ENCODE results near the gene PLEKHB2.

The PLEKHB2 gene

DNA sequence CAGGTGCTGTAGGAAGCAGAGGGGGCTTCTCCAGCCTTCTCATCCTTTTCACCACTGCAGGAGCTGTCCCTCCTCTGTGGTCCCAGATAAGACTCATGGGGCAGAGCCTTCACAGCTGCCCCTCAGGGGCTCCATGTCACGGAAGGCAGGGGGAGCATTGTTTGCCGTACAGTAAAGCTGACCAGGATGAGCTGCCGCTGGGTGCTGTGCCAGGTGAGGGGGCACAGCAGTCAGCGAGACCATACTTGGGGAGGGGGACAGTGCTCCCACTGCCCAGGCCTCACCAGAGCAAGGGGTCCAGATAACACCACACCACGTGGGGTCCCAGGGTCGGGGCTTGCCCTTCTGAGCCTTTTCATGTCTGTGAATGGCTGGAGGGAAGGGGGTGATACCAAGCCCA is 46.3 kb downstream of the PLEKHB2 start:
- H3K27me3 ChIP-seq (replicated peaks in 2 of 5; ENCODE audit: control insufficient read depth in 4 of 5, insufficient read depth in 5 of 5, low read length in 4 of 5) = no peaks in the 10 kb centered on the region
- H3K36me3 ChIP-seq (ENCODE audit: control insufficient read depth in 4 of 4, insufficient read depth in 4 of 4, low read length in 3 of 4) = peaks cover 7 to 43% (median 29%) of the 10 kb centered on the region in 4 experiments
- 94% methylated on average over 2 of the region's 6 CpGs for WGBS (ENCODE audit: insufficient coverage)
- DNase-seq = no peak
- ChIA-PET POLR2A (no interaction called here), CTCF (interaction anchor here (0.8 kb wide), 1 partner anchor 59 kb away, joined by 3 read pairs; no protein-coding TSS in a partner anchor)
- H3K4me1 ChIP-seq (ENCODE audit: control extremely low read depth in 1 of 4, control insufficient read depth in 4 of 4, insufficient read depth in 4 of 4, low read length in 3 of 4) = no peaks in the 10 kb centered on the region
- no peak overlapping the region for H3K4me3 ChIP-seq (ENCODE audit: control insufficient read depth in 1 of 7, extremely low read depth in 1 of 7, insufficient read depth in 4 of 7, low read depth in 2 of 7, low read length in 6 of 7)
- H3K9me3 ChIP-seq (ENCODE audit: control extremely low read depth in 1 of 5, control insufficient read depth in 4 of 5, insufficient read depth in 2 of 5, low read depth in 1 of 5, low read length in 4 of 5) = no peaks in the 10 kb centered on the region
- H3K27ac ChIP-seq (ENCODE audit: insufficient read depth in 1 of 2, low read depth in 1 of 2, low read length in 2 of 2, poor library complexity in 1 of 2, severe bottlenecking in 2 of 2) = no peak overlapping the region

DNA sequence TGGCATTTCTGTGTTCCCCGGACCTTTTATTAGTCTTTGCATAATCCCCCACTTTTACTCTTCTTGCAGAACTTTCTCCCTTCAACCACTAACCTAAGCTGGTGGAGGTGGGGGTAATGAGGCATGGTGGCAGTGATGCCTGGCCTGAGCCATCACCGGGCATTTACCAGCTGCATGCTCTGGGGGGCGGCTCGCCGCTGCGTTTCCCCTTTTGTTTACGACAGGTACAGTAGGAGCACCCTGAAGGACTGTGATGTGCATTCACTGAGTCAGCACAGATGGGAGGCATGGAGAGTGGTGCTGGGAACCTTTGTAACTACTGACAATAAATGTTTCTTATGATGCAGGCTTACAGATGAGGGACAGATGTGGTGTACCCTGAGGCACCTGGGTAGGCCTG is 46.9 kb downstream of the PLEKHB2 start:
- no peak overlapping the region for H3K27ac ChIP-seq (ENCODE audit: insufficient read depth in 1 of 2, low read depth in 1 of 2, low read length in 2 of 2, poor library complexity in 1 of 2, severe bottlenecking in 2 of 2)
- POLR2A ChIA-PET = no interaction called here
- DNase-seq = no peak
- WGBS (ENCODE audit: insufficient coverage) = 60% methylated on average over 5 of the region's 7 CpGs
- H3K27me3 ChIP-seq (replicated peaks in 2 of 5; ENCODE audit: control insufficient read depth in 4 of 5, insufficient read depth in 5 of 5, low read length in 4 of 5) = no peaks in the 10 kb centered on the region
- no peaks in the 10 kb centered on the region for H3K4me1 ChIP-seq (ENCODE audit: control extremely low read depth in 1 of 4, control insufficient read depth in 4 of 4, insufficient read depth in 4 of 4, low read length in 3 of 4)
- H3K36me3 ChIP-seq (ENCODE audit: control insufficient read depth in 4 of 4, insufficient read depth in 4 of 4, low read length in 3 of 4) = peaks cover 7 to 37% (median 25%) of the 10 kb centered on the region in 4 experiments
- H3K4me3 ChIP-seq (ENCODE audit: control insufficient read depth in 1 of 7, extremely low read depth in 1 of 7, insufficient read depth in 4 of 7, low read depth in 2 of 7, low read length in 6 of 7) = no peak overlapping the region
- CTCF ChIA-PET = interaction anchor here (0.8 to 1.7 kb wide), 2 partner anchors 60 to 530 kb away, joined by 3 read pairs; no protein-coding TSS in a partner anchor
- no peaks in the 10 kb centered on the region for H3K9me3 ChIP-seq (ENCODE audit: control extremely low read depth in 1 of 5, control insufficient read depth in 4 of 5, insufficient read depth in 2 of 5, low read depth in 1 of 5, low read length in 4 of 5)

DNA sequence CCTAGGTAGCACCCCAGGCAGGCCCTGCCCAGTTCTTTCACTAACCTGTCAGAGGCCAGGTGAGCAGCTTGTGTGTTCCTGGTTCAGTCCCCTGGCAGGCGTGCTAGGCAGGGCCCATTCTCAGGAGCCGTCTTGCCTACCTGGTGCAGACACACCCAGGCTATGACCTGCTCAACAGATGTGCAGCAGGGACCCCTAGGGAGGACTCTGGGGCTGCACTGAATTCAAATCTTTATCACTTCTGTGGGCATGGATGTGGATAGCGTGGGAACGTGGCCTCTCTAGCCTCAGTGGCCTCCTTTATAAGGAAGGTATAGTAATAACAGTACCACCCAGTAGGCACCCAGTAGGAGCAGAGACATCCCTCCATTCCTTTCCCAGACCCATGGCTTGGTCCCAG is 48.4 kb downstream of the PLEKHB2 start:
- POLR2A ChIA-PET = no interaction called here
- DNase-seq = no peak

DNA sequence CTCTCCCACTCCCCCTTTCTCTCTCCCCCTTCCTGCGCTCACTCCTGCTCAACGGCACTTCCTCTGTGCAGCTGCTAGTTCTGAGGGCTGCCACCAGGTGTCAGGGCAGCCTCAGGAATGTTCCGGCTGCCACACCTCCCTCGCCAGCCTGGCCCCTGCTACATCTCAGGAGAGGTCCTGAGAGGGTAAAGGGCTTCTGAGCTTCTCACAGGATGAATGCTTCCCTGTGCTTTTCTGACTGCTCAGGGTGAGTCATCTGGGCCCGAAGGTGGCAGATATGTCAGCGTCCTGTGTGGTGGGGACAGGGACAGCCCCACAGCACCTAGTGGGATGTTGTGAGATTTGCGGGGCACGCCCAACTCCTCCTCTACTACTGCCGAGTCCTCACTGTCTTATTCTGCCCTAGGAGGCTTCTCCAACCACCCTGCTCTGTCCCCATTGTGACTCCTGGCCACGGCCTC is 49.0 kb downstream of the PLEKHB2 start:
- no peaks in the 10 kb centered on the region for H3K4me1 ChIP-seq (ENCODE audit: control extremely low read depth in 1 of 4, control insufficient read depth in 4 of 4, insufficient read depth in 4 of 4, low read length in 3 of 4)
- no peak overlapping the region for H3K4me3 ChIP-seq (ENCODE audit: control insufficient read depth in 1 of 7, extremely low read depth in 1 of 7, insufficient read depth in 4 of 7, low read depth in 2 of 7, low read length in 6 of 7)
- 24% methylated on average over 5 of the region's 10 CpGs for WGBS (ENCODE audit: insufficient coverage)
- CTCF ChIA-PET = interaction anchor here (0.7 to 4.6 kb wide), 7 partner anchors 97 to 528 kb away, joined by 3 to 25 read pairs (median 4); partner anchors contain the start of gene MZT2A
- POLR2A ChIA-PET = no interaction called here
- H3K9me3 ChIP-seq (ENCODE audit: control extremely low read depth in 1 of 5, control insufficient read depth in 4 of 5, insufficient read depth in 2 of 5, low read depth in 1 of 5, low read length in 4 of 5) = no peaks in the 10 kb centered on the region
- no peaks in the 10 kb centered on the region for H3K27me3 ChIP-seq (replicated peaks in 2 of 5; ENCODE audit: control insufficient read depth in 4 of 5, insufficient read depth in 5 of 5, low read length in 4 of 5)
- peaks cover 3 to 19% (median 14%) of the 10 kb centered on the region in 4 experiments for H3K36me3 ChIP-seq (ENCODE audit: control insufficient read depth in 4 of 4, insufficient read depth in 4 of 4, low read length in 3 of 4)
- peak; percentile 52 to 76 (median 74) for DNase-seq
- no peak overlapping the region for H3K27ac ChIP-seq (ENCODE audit: insufficient read depth in 1 of 2, low read depth in 1 of 2, low read length in 2 of 2, poor library complexity in 1 of 2, severe bottlenecking in 2 of 2)

More for the DNA sequence above, 48.4 kb downstream of the PLEKHB2 start:
- Histone ChIP-seq H3K27me3 (replicated peaks in 2 of 5; ENCODE audit: control insufficient read depth in 4 of 5, insufficient read depth in 5 of 5, low read length in 4 of 5) (no peaks in the 10 kb centered on the region), H3K36me3 (ENCODE audit: control insufficient read depth in 4 of 4, insufficient read depth in 4 of 4, low read length in 3 of 4) (peaks cover 4 to 24% (median 18%) of the 10 kb centered on the region in 4 experiments), H3K4me1 (ENCODE audit: control extremely low read depth in 1 of 4, control insufficient read depth in 4 of 4, insufficient read depth in 4 of 4, low read length in 3 of 4) (no peaks in the 10 kb centered on the region), H3K27ac (ENCODE audit: insufficient read depth in 1 of 2, low read depth in 1 of 2, low read length in 2 of 2, poor library complexity in 1 of 2, severe bottlenecking in 2 of 2) (no peak overlapping the region), H3K4me3 (ENCODE audit: control insufficient read depth in 1 of 7, extremely low read depth in 1 of 7, insufficient read depth in 4 of 7, low read depth in 2 of 7, low read length in 6 of 7) (no peak overlapping the region), H3K9me3 (ENCODE audit: control extremely low read depth in 1 of 5, control insufficient read depth in 4 of 5, insufficient read depth in 2 of 5, low read depth in 1 of 5, low read length in 4 of 5) (no peaks in the 10 kb centered on the region)
- CTCF ChIA-PET = interaction anchor here (1.0 to 4.6 kb wide), 6 partner anchors 96 to 528 kb away, joined by 3 to 25 read pairs (median 4); partner anchors contain the start of gene MZT2A
- 69% methylated on average over 2 of the region's 4 CpGs for WGBS (ENCODE audit: insufficient coverage)

DNA sequence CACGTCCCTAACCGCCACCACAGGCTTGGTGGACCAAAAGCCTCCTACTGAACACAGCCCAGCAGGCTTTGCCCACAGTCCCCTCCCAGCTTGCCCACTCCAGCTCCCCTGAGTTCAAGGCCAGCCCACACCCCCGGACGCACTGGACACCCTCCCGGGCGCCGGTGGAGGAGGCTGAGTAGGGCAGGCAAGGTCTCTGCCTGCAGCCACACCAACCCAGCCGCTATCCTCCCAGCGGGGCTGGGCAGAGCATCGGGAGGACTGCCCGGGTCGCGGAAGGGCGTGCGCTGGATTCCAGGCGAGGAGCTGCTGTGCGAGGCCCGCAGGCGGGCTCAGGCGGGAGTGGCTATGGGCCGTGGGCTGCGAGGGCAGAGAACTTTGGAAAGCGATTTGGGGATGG is 49.5 kb downstream of the PLEKHB2 start:
- Histone ChIP-seq H3K4me1 (ENCODE audit: control extremely low read depth in 1 of 4, control insufficient read depth in 4 of 4, insufficient read depth in 4 of 4, low read length in 3 of 4) (no peaks in the 10 kb centered on the region), H3K4me3 (ENCODE audit: control insufficient read depth in 1 of 7, extremely low read depth in 1 of 7, insufficient read depth in 4 of 7, low read depth in 2 of 7, low read length in 6 of 7) (no peak overlapping the region), H3K27me3 (replicated peaks in 2 of 5; ENCODE audit: control insufficient read depth in 4 of 5, insufficient read depth in 5 of 5, low read length in 4 of 5) (no peaks in the 10 kb centered on the region), H3K36me3 (ENCODE audit: control insufficient read depth in 4 of 4, insufficient read depth in 4 of 4, low read length in 3 of 4) (peaks cover 0 to 14% (median 9%) of the 10 kb centered on the region in 4 experiments), H3K9me3 (ENCODE audit: control extremely low read depth in 1 of 5, control insufficient read depth in 4 of 5, insufficient read depth in 2 of 5, low read depth in 1 of 5, low read length in 4 of 5) (no peaks in the 10 kb centered on the region), H3K27ac (ENCODE audit: insufficient read depth in 1 of 2, low read depth in 1 of 2, low read length in 2 of 2, poor library complexity in 1 of 2, severe bottlenecking in 2 of 2) (no peak overlapping the region)
- ChIA-PET POLR2A (no interaction called here), CTCF (interaction anchor here (0.9 to 4.6 kb wide), 2 partner anchors 11 to 518 kb away, joined by 3 to 25 read pairs; no protein-coding TSS in a partner anchor)
- WGBS (ENCODE audit: insufficient coverage) = 96% methylated on average over 13 of the region's 23 CpGs
- no peak for DNase-seq

DNA sequence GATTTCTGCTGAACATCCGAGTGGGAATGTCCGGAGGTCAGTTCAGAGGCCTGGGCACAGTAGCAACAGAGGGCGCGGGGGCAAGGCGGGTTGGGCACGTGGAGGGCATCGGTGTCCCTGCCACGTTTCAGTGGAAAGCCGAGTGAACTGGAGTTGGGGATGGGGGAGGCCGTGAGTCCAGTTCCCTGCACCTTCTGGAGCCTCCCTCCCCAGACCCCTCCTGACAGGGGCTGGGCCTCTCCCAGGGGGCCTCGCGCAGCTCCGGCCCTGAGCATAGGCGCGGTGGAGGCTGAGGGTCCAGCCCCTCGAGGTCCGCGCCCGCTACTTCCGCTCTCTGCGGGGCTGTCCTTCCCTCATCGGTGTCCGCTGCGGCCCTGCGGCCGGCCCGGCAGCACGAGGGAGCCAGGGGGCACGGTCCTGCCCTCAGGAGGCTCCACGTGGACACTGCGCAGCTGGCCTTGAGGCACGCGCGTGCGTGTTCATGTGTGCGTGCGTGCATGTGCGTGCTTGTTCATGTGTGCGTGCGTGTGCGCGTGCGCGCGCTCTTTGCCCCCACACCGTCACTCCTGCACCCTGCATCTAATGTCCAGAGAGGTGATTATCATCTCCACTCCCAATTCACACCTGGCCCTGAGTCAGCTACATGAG is 50.2 kb downstream of the PLEKHB2 start:
- WGBS (ENCODE audit: insufficient coverage) = 96% methylated on average over 34 of the region's 46 CpGs
- no peak for DNase-seq
- Histone ChIP-seq H3K36me3 (ENCODE audit: control insufficient read depth in 4 of 4, insufficient read depth in 4 of 4, low read length in 3 of 4) (peaks cover 0 to 10% (median 5%) of the 10 kb centered on the region in 4 experiments), H3K9me3 (ENCODE audit: control extremely low read depth in 1 of 5, control insufficient read depth in 4 of 5, insufficient read depth in 2 of 5, low read depth in 1 of 5, low read length in 4 of 5) (no peaks in the 10 kb centered on the region), H3K4me1 (ENCODE audit: control extremely low read depth in 1 of 4, control insufficient read depth in 4 of 4, insufficient read depth in 4 of 4, low read length in 3 of 4) (no peaks in the 10 kb centered on the region), H3K27me3 (replicated peaks in 2 of 5; ENCODE audit: control insufficient read depth in 4 of 5, insufficient read depth in 5 of 5, low read length in 4 of 5) (no peaks in the 10 kb centered on the region), H3K4me3 (ENCODE audit: control insufficient read depth in 1 of 7, extremely low read depth in 1 of 7, insufficient read depth in 4 of 7, low read depth in 2 of 7, low read length in 6 of 7) (no peak overlapping the region), H3K27ac (ENCODE audit: insufficient read depth in 1 of 2, low read depth in 1 of 2, low read length in 2 of 2, poor library complexity in 1 of 2, severe bottlenecking in 2 of 2) (no peak overlapping the region)
- POLR2A ChIA-PET = no interaction called here
- CTCF ChIA-PET = interaction anchor here (0.9 to 4.6 kb wide), 2 partner anchors 10 to 517 kb away, joined by 3 to 25 read pairs; no protein-coding TSS in a partner anchor

DNA sequence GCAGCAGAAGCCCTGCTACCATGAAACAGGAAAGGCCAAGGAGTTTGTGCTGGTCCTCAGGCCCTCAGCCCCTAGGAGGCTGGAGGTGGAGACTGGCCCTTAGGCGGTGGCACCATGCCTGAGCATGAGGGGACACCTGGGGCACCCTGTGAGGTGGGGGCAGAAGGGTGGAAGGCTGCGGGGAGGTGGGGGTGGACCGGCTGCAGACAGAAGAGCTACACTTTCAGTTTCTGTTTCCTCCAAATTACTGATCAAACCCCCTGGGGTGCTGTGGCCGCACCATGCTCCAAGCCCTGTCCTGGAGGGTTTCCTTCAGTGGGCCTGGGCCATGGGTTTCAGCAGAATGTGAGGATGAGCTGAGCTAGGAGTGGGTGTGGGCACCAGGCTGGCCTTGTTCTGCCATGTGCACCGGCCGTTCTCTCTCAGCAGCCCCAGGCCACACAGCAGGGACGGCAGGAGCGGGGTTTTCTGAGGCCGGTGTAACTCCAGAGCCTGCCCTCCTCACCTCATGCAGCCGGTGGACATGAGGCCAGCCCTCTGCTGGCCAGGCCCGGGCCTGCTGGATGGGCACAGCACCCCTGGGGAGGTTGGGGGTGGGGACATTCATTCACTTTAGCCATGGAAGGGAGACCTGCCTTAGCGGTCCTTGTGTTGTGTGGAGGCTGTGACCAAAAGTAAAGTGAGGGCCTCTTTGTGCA is 51.5 kb downstream of the PLEKHB2 start:
- DNase-seq = peak in 1 of 3 donors; percentile 39
- 94% methylated on average over 10 of the region's 12 CpGs for WGBS (ENCODE audit: insufficient coverage)
- CTCF ChIA-PET = interaction anchor here (4.6 kb wide), 1 partner anchor 516 kb away, joined by 25 read pairs; no protein-coding TSS in a partner anchor

More for the DNA sequence above, 51.5 kb downstream of the PLEKHB2 start:
- H3K27me3 ChIP-seq (replicated peaks in 2 of 5; ENCODE audit: control insufficient read depth in 4 of 5, insufficient read depth in 5 of 5, low read length in 4 of 5) = no peaks in the 10 kb centered on the region
- H3K36me3 ChIP-seq (ENCODE audit: control insufficient read depth in 4 of 4, insufficient read depth in 4 of 4, low read length in 3 of 4) = no peaks in the 10 kb centered on the region
- peak overlapping the region in 1 of 7 experiments; percentile 19 for H3K4me3 ChIP-seq (ENCODE audit: control insufficient read depth in 1 of 7, extremely low read depth in 1 of 7, insufficient read depth in 4 of 7, low read depth in 2 of 7, low read length in 6 of 7)
- no peak overlapping the region for H3K27ac ChIP-seq (ENCODE audit: insufficient read depth in 1 of 2, low read depth in 1 of 2, low read length in 2 of 2, poor library complexity in 1 of 2, severe bottlenecking in 2 of 2)
- POLR2A ChIA-PET = no interaction called here
- H3K9me3 ChIP-seq (ENCODE audit: control extremely low read depth in 1 of 5, control insufficient read depth in 4 of 5, insufficient read depth in 2 of 5, low read depth in 1 of 5, low read length in 4 of 5) = no peaks in the 10 kb centered on the region
- no peaks in the 10 kb centered on the region for H3K4me1 ChIP-seq (ENCODE audit: control extremely low read depth in 1 of 4, control insufficient read depth in 4 of 4, insufficient read depth in 4 of 4, low read length in 3 of 4)

Measured in common myeloid progenitor, CD34-positive (primary cell).